ENCODE data around the gene TXK. TPM values are rescaled to one million over a fixed set of nuclear protein-coding genes. Genes with fewer than 3 reads are reported as not detected.

The TXK gene
- polyA plus RNA-seq, 2 donors: 0.61 to 2.3 TPM

GRCh38 chr4:48073567-48074103, 60.4 kb downstream of the TXK start:
- H3K9me3 ChIP-seq (ENCODE audit: control insufficient read depth in 2 of 2, insufficient read depth in 1 of 2, low read depth in 1 of 2, low read length in 1 of 2): no peaks in the 10 kb centered on the region
- no peak overlapping the region for H3K27ac ChIP-seq (ENCODE audit: low read depth in 2 of 2, low read length in 1 of 2)
- H3K4me3 ChIP-seq (ENCODE audit: low read depth in 1 of 2, low read length in 2 of 2): no peak overlapping the region
- H3K36me3 ChIP-seq (ENCODE audit: control insufficient read depth in 2 of 2, insufficient read depth in 2 of 2, low read length in 1 of 2): no peaks in the 10 kb centered on the region
- no peaks in the 10 kb centered on the region for H3K4me1 ChIP-seq (ENCODE audit: control insufficient read depth in 2 of 2, insufficient read depth in 2 of 2, low read length in 1 of 2)
- no peaks in the 10 kb centered on the region for H3K27me3 ChIP-seq (ENCODE audit: control insufficient read depth in 1 of 2, insufficient read depth in 2 of 2, low read length in 2 of 2)
- 52 to 53% methylated on average over 3 of the region's 3 CpGs for WGBS, 2 donors

GRCh38 chr4:48071191-48071590, 62.9 kb downstream of the TXK start:
- Histone ChIP-seq H3K4me3 (ENCODE audit: low read depth in 1 of 2, low read length in 2 of 2) (no peak overlapping the region), H3K27ac (ENCODE audit: low read depth in 2 of 2, low read length in 1 of 2) (no peak overlapping the region), H3K36me3 (ENCODE audit: control insufficient read depth in 2 of 2, insufficient read depth in 2 of 2, low read length in 1 of 2) (no peaks in the 10 kb centered on the region), H3K27me3 (ENCODE audit: control insufficient read depth in 1 of 2, insufficient read depth in 2 of 2, low read length in 2 of 2) (no peaks in the 10 kb centered on the region), H3K4me1 (ENCODE audit: control insufficient read depth in 2 of 2, insufficient read depth in 2 of 2, low read length in 1 of 2) (no peaks in the 10 kb centered on the region), H3K9me3 (ENCODE audit: control insufficient read depth in 2 of 2, insufficient read depth in 1 of 2, low read depth in 1 of 2, low read length in 1 of 2) (no peaks in the 10 kb centered on the region)
- WGBS, 2 donors: 73 to 84% methylated on average over 3 of the region's 3 CpGs

DNA sequence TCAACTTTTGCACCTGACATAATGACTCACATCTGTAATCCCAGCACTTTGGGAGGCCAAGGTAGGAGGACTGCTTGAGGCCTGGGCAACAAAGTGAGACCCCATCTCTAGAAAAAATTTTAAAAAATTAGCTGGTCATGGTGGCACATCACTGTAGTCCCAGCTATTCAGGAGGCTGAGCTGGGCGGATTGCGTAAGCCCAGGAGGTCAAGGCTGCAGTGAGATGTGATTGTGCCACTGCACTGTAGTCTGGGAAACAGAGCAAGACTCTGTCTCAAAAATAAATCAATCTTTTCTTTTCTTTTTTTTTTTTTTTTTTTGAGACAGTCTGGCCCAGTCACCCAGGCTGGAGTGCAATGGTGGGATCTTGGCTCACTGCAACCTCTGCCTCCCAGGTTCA, 65.0 kb downstream of the TXK start:
- H3K9me3 ChIP-seq (ENCODE audit: control insufficient read depth in 2 of 2, insufficient read depth in 1 of 2, low read depth in 1 of 2, low read length in 1 of 2): no peaks in the 10 kb centered on the region
- 55 to 70% methylated on average over 2 of the region's 2 CpGs for WGBS, 2 donors
- no peaks in the 10 kb centered on the region for H3K27me3 ChIP-seq (ENCODE audit: control insufficient read depth in 1 of 2, insufficient read depth in 2 of 2, low read length in 2 of 2)
- H3K36me3 ChIP-seq (ENCODE audit: control insufficient read depth in 2 of 2, insufficient read depth in 2 of 2, low read length in 1 of 2): no peaks in the 10 kb centered on the region
- H3K4me1 ChIP-seq (ENCODE audit: control insufficient read depth in 2 of 2, insufficient read depth in 2 of 2, low read length in 1 of 2): no peaks in the 10 kb centered on the region
- H3K27ac ChIP-seq (ENCODE audit: low read depth in 2 of 2, low read length in 1 of 2): no peak overlapping the region
- H3K4me3 ChIP-seq (ENCODE audit: low read depth in 1 of 2, low read length in 2 of 2): no peak overlapping the region

DNA sequence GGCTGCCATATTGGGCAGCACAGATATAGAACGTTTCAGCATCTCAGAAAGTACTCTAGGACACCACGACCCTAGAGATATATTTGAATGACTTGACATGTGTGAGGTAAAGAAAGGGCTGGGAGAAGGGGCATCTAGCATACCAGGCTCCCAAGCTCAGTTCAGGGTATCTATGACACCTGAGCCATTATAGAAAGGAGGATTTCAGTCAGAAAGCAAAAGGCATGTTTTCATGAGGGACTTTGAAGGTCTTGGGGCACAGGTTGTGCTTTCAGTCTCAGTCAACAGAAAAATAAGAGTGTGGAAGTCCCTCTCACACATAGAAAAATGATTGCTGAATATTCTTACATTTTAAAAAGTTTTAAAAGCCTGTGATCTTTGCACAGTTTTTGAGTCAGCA, 65.9 kb downstream of the TXK start:
- no peaks in the 10 kb centered on the region for H3K4me1 ChIP-seq (ENCODE audit: control insufficient read depth in 2 of 2, insufficient read depth in 2 of 2, low read length in 1 of 2)
- 72 to 84% methylated on average over 2 of the region's 2 CpGs for WGBS, 2 donors
- H3K27me3 ChIP-seq (ENCODE audit: control insufficient read depth in 1 of 2, insufficient read depth in 2 of 2, low read length in 2 of 2): no peaks in the 10 kb centered on the region
- H3K27ac ChIP-seq (ENCODE audit: low read depth in 2 of 2, low read length in 1 of 2): no peak overlapping the region
- no peak overlapping the region for H3K4me3 ChIP-seq (ENCODE audit: low read depth in 1 of 2, low read length in 2 of 2)
- H3K36me3 ChIP-seq (ENCODE audit: control insufficient read depth in 2 of 2, insufficient read depth in 2 of 2, low read length in 1 of 2): no peaks in the 10 kb centered on the region
- no peaks in the 10 kb centered on the region for H3K9me3 ChIP-seq (ENCODE audit: control insufficient read depth in 2 of 2, insufficient read depth in 1 of 2, low read depth in 1 of 2, low read length in 1 of 2)

DNA sequence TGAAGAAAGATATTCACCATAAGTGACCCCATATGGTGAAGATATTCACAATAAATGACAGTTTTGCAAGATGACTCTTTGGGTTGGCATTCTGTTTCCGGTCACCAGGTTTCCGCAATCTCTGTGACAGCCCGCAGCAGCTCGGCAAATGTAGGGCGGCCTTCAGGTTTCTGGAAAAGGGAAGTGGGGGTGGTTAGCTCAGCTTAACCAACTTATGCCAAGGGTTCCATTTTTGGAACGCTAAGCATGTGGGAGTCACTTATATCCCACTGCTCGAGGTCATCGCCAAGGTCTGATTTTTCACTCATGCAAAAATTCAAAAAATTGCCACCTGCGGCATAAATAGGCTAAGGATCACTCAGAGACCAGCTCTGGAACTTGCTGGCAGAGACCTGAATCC, 66.5 kb downstream of the TXK start:
- no peaks in the 10 kb centered on the region for H3K4me1 ChIP-seq (ENCODE audit: control insufficient read depth in 2 of 2, insufficient read depth in 2 of 2, low read length in 1 of 2)
- H3K27ac ChIP-seq (ENCODE audit: low read depth in 2 of 2, low read length in 1 of 2): no peak overlapping the region
- no peak overlapping the region for H3K4me3 ChIP-seq (ENCODE audit: low read depth in 1 of 2, low read length in 2 of 2)
- no peaks in the 10 kb centered on the region for H3K27me3 ChIP-seq (ENCODE audit: control insufficient read depth in 1 of 2, insufficient read depth in 2 of 2, low read length in 2 of 2)
- H3K36me3 ChIP-seq (ENCODE audit: control insufficient read depth in 2 of 2, insufficient read depth in 2 of 2, low read length in 1 of 2): no peaks in the 10 kb centered on the region
- WGBS, 2 donors: 88 to 95% methylated on average over 9 of the region's 9 CpGs
- H3K9me3 ChIP-seq (ENCODE audit: control insufficient read depth in 2 of 2, insufficient read depth in 1 of 2, low read depth in 1 of 2, low read length in 1 of 2): no peaks in the 10 kb centered on the region

- Histone ChIP-seq H3K4me3 (ENCODE audit: low read depth in 1 of 2, low read length in 2 of 2) (no peak overlapping the region), H3K4me1 (ENCODE audit: control insufficient read depth in 2 of 2, insufficient read depth in 2 of 2, low read length in 1 of 2) (no peaks in the 10 kb centered on the region), H3K27me3 (ENCODE audit: control insufficient read depth in 1 of 2, insufficient read depth in 2 of 2, low read length in 2 of 2) (no peaks in the 10 kb centered on the region), H3K27ac (ENCODE audit: low read depth in 2 of 2, low read length in 1 of 2) (no peak overlapping the region), H3K9me3 (ENCODE audit: control insufficient read depth in 2 of 2, insufficient read depth in 1 of 2, low read depth in 1 of 2, low read length in 1 of 2) (no peaks in the 10 kb centered on the region), H3K36me3 (ENCODE audit: control insufficient read depth in 2 of 2, insufficient read depth in 2 of 2, low read length in 1 of 2) (no peaks in the 10 kb centered on the region)
- WGBS, 2 donors: 83 to 88% methylated on average over 1 of the region's 1 CpG
Observed at GRCh38 chr4:48065587-48066052, 68.4 kb downstream of the TXK start.

DNA sequence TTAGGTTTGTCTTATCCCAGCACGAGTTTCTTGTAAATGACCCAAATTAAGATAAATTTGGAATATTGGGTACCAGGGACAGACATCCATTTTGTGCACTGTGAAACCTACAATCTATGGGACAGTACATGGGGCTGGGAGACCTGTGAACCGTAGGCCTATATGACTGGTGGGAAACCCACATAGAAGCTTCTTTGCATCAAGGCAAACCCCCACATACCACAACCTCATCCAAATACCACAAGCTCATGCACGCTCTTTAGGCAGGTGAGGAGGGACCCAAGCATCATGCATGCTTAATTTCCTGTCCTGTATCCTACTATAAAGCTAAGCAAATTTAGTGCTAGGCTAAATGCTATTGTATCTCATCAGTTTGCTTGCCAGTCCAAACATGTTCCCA, 69.7 kb downstream of the TXK start:
- no peaks in the 10 kb centered on the region for H3K9me3 ChIP-seq (ENCODE audit: control insufficient read depth in 2 of 2, insufficient read depth in 1 of 2, low read depth in 1 of 2, low read length in 1 of 2)
- no peak overlapping the region for H3K27ac ChIP-seq (ENCODE audit: low read depth in 2 of 2, low read length in 1 of 2)
- 82 to 84% methylated on average over 3 of the region's 3 CpGs for WGBS, 2 donors
- H3K4me1 ChIP-seq (ENCODE audit: control insufficient read depth in 2 of 2, insufficient read depth in 2 of 2, low read length in 1 of 2): no peaks in the 10 kb centered on the region
- H3K27me3 ChIP-seq (ENCODE audit: control insufficient read depth in 1 of 2, insufficient read depth in 2 of 2, low read length in 2 of 2): no peaks in the 10 kb centered on the region
- H3K36me3 ChIP-seq (ENCODE audit: control insufficient read depth in 2 of 2, insufficient read depth in 2 of 2, low read length in 1 of 2): no peaks in the 10 kb centered on the region
- H3K4me3 ChIP-seq (ENCODE audit: low read depth in 1 of 2, low read length in 2 of 2): no peak overlapping the region

DNA sequence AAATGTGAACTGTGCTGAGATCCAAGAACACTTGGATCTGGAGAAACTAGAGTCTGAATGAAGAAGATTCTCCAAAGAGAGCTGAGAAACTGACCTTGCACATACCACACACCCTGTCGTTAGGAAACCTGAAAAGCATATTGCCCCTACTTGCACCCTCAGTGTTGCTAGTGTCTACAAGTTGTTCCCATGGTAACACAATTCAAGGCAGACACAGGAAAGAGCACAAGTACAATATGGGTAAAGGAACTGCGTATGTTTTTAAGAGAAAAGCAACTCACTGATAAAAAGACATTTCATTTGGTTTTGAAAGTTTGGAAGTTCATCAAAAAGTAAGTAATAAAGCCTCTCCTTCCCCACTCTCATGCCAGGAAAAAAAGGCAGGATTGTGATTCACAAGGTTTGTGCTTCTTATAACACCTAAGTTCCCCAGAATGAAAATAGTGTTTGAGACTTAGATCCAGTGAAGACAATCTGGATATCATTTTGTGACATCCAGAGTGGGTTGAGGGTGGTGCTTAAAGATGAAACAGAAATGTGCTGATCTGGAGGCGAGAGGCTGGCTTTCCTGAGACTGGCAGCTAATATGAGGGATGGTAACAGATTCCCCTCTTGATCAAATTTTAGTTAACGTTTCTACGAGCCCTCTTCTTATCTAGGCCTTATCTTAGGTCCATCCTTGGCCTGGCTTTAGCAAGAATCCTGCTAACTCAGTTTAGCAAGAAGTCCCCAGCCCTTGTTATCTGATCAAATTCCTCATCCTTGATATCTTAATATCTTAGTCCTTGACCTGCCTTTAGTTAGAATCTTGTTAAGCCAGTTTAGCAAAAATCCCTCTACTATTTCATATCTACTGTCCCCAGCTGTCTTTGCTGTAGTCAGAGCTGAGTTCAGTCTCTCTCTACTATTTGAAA, 75.2 kb downstream of the TXK start:
- Histone ChIP-seq H3K27me3 (ENCODE audit: control insufficient read depth in 1 of 2, insufficient read depth in 2 of 2, low read length in 2 of 2) (no peaks in the 10 kb centered on the region), H3K4me3 (ENCODE audit: low read depth in 1 of 2, low read length in 2 of 2) (no peak overlapping the region)
- 62 to 73% methylated on average over 5 of the region's 5 CpGs for WGBS, 2 donors

GRCh38 chr4:48051078-48051477, 83.0 kb downstream of the TXK start:
- H3K27ac ChIP-seq (ENCODE audit: low read depth in 2 of 2, low read length in 1 of 2): no peak overlapping the region
- H3K27me3 ChIP-seq (ENCODE audit: control insufficient read depth in 1 of 2, insufficient read depth in 2 of 2, low read length in 2 of 2): no peaks in the 10 kb centered on the region
- 88 to 90% methylated on average over 1 of the region's 1 CpG for WGBS, 2 donors
- H3K36me3 ChIP-seq (ENCODE audit: control insufficient read depth in 2 of 2, insufficient read depth in 2 of 2, low read length in 1 of 2): no peaks in the 10 kb centered on the region
- no peak overlapping the region for H3K4me3 ChIP-seq (ENCODE audit: low read depth in 1 of 2, low read length in 2 of 2)
- H3K9me3 ChIP-seq (ENCODE audit: control insufficient read depth in 2 of 2, insufficient read depth in 1 of 2, low read depth in 1 of 2, low read length in 1 of 2): no peaks in the 10 kb centered on the region
- H3K4me1 ChIP-seq (ENCODE audit: control insufficient read depth in 2 of 2, insufficient read depth in 2 of 2, low read length in 1 of 2): peaks cover 0 to 3% of the 10 kb centered on the region in 2 donors

More for the DNA sequence above, 75.2 kb downstream of the TXK start:
- no peaks in the 10 kb centered on the region for H3K36me3 ChIP-seq (ENCODE audit: control insufficient read depth in 2 of 2, insufficient read depth in 2 of 2, low read length in 1 of 2)
- no peaks in the 10 kb centered on the region for H3K9me3 ChIP-seq (ENCODE audit: control insufficient read depth in 2 of 2, insufficient read depth in 1 of 2, low read depth in 1 of 2, low read length in 1 of 2)
- H3K4me1 ChIP-seq (ENCODE audit: control insufficient read depth in 2 of 2, insufficient read depth in 2 of 2, low read length in 1 of 2): no peaks in the 10 kb centered on the region
- no peak overlapping the region for H3K27ac ChIP-seq (ENCODE audit: low read depth in 2 of 2, low read length in 1 of 2)

DNA sequence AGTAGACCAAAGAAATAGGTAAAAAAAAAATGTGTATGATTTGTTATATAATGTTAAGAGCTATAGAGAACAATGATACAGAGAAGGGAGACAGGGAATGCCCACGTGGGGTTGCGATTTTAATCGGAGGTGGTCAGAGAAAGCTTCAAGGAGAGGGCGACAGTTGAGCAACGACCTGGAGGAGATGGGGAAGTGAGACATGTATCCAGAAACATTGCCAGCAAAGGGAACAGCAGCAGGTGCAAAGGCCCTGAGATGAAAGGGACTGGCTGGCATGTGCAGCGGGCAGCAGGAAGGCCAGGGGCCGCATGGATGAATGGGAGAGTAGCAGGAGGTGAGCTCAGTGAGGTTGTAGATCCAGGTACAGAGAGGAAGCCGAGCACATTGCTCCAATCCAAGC, 84.6 kb downstream of the TXK start:
- no peaks in the 10 kb centered on the region for H3K9me3 ChIP-seq (ENCODE audit: control insufficient read depth in 2 of 2, insufficient read depth in 1 of 2, low read depth in 1 of 2, low read length in 1 of 2)
- no peaks in the 10 kb centered on the region for H3K36me3 ChIP-seq (ENCODE audit: control insufficient read depth in 2 of 2, insufficient read depth in 2 of 2, low read length in 1 of 2)
- H3K27me3 ChIP-seq (ENCODE audit: control insufficient read depth in 1 of 2, insufficient read depth in 2 of 2, low read length in 2 of 2): no peaks in the 10 kb centered on the region
- no peak overlapping the region for H3K27ac ChIP-seq (ENCODE audit: low read depth in 2 of 2, low read length in 1 of 2)
- 82 to 90% methylated on average over 8 of the region's 8 CpGs for WGBS, 2 donors
- no peak overlapping the region for H3K4me3 ChIP-seq (ENCODE audit: low read depth in 1 of 2, low read length in 2 of 2)
- H3K4me1 ChIP-seq (ENCODE audit: control insufficient read depth in 2 of 2, insufficient read depth in 2 of 2, low read length in 1 of 2): peaks cover 0 to 3% of the 10 kb centered on the region in 2 donors
